Measurements from ENCODE around the gene SELE. TPM values are rescaled to one million over a fixed set of nuclear protein-coding genes. Genes with fewer than 3 reads are reported as not detected.

Gene SELE
- total RNA-seq, 1 experiment from 2014 or later = not detected

DNA sequence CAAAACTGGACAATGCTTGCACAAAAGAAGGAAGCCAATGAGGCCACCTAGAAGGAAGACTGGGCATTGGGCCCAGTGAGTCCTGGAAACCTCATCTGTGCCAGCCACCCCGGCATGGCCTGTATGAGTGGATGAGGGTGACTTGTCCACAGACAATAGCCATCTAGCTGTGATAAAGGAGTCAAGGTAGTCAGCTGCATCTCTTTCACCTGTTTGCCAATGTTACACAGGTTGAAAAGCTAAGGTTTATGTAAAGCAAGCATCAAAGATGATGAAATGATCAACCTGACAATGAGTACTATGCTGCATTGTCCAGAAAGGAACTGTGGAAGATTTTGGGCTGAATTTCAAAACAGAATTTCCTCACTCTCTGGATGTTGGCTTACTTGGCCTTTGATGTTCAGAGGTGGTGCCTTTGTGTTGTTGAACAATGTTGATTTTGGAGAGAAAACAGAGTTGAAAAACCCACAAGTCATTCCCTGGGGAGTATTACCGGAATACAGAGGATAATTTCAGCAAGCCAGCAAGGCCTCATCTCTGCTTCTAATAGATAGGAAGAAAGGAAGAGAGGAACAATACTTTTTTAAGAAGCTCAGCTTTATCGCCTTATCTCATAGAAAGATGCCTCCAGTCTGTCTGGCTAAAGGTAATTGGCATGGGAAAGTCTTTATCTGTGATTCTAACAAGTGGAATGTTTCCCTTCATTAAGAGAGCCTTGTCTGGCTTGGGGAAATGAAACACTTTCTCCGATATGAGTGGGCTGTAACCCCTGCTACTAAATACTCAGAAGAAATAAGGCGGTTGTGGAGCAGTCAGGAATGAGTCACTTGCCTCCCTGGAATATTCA, 11.4 kb upstream of the SELE start:
- Mint-ChIP-seq H3K36me3 (no peaks in the 10 kb centered on the region; the same call in 1 of the 2 replicates), H3K4me1 (peaks cover 25% of the 10 kb centered on the region), H3K9me3 (peaks cover 11% of the 10 kb centered on the region), H3K27me3 (ENCODE audit: low read depth) (peaks cover 22% of the 10 kb centered on the region), H3K4me3 (no peak overlapping the region), H3K27ac (no peak overlapping the region)
- ChIA-PET CTCF (no interaction called here), POLR2A (no interaction called here)
- ATAC-seq (no peak), DNase-seq (ENCODE audit: low spot score) (no peak)
- TF ChIP-seq PRDM15 (CRISPR knock-in tag; IDR thresholded peaks at IDR 0.05) (no peak), GABPB1 (CRISPR knock-in tag; IDR thresholded peaks at IDR 0.05) (peak; percentile 89), TEAD1 (CRISPR knock-in tag; IDR thresholded peaks at IDR 0.05) (no peak)

DNA sequence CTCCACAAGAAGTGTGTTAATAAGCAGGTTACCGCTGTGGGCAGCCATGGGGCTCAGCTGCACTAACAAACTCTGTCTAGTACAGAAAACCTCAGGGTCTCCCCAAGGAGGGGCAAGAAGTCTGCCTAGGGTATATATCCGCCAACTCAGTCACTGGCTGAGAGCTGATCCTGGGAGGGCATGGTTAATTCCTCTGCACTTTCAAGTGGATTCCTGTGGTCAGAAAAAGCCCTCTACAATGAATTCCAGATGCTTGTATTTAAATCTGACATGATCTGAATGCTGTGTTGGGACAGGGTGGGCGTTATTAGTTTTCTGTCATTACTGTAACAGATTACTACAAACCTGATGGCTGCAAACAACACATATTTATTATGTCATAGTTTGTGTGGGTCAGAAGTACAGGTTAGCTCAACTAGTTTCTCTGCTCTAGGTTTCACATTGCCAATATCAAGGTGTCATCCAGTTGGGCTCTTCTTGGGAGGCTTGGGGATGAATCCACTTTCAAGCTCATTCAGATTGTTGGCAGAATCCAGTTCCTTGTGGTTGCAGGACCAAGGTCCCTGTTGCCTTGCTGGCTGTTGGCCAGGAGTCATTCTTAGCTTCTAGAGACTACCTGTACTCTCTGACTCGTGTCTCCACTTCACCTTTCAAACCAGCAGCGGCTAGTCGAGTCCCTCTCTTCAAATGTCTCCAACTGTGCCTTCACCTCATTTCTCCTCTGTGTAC, 8.0 kb upstream of the SELE start:
- no peak overlapping the region for H3K4me3 Mint-ChIP-seq
- peaks cover 33% of the 10 kb centered on the region for H3K4me1 Mint-ChIP-seq
- no peak overlapping the region for H3K27ac Mint-ChIP-seq
- H3K36me3 Mint-ChIP-seq = no peaks in the 10 kb centered on the region; the same call in 1 of the 2 replicates
- ChIA-PET POLR2A (no interaction called here), CTCF (no interaction called here)
- DNase-seq (ENCODE audit: low spot score) (no peak), ATAC-seq (peak; percentile 42)
- peaks cover 11% of the 10 kb centered on the region for H3K9me3 Mint-ChIP-seq
- peaks cover 35% of the 10 kb centered on the region for H3K27me3 Mint-ChIP-seq (ENCODE audit: low read depth)
- no peak for TF ChIP-seq CREM (CRISPR knock-in tag; IDR thresholded peaks at IDR 0.05)
- TF ChIP-seq IRF2 (CRISPR knock-in tag; IDR thresholded peaks at IDR 0.05; ENCODE audit: borderline replicate concordance, low read depth) = no peak
- TF ChIP-seq ZNF423 (CRISPR knock-in tag; IDR thresholded peaks at IDR 0.05) = no peak
- TF ChIP-seq NR1H2 (CRISPR knock-in tag; IDR thresholded peaks at IDR 0.05) = no peak
- no peak for TF ChIP-seq MLX (CRISPR knock-in tag; IDR thresholded peaks at IDR 0.05)
- TF ChIP-seq RORB (CRISPR knock-in tag; IDR thresholded peaks at IDR 0.05) = no peak
- no peak for TF ChIP-seq ZNF263 (CRISPR knock-in tag; IDR thresholded peaks at IDR 0.05; ENCODE audit: low read depth)
- TF ChIP-seq, protein P1, sequence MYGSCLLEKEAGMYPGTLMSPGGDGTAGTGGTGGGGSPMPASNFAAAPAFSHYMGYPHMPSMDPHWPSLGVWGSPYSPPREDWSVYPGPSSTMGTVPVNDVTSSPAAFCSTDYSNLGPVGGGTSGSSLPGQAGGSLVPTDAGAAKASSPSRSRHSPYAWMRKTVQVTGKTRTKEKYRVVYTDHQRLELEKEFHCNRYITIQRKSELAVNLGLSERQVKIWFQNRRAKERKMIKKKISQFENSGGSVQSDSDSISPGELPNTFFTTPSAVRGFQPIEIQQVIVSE (CRISPR knock-in tag; IDR thresholded peaks at IDR 0.05; ENCODE audit: borderline replicate concordance) = no peak
- TF ChIP-seq, protein P2, sequence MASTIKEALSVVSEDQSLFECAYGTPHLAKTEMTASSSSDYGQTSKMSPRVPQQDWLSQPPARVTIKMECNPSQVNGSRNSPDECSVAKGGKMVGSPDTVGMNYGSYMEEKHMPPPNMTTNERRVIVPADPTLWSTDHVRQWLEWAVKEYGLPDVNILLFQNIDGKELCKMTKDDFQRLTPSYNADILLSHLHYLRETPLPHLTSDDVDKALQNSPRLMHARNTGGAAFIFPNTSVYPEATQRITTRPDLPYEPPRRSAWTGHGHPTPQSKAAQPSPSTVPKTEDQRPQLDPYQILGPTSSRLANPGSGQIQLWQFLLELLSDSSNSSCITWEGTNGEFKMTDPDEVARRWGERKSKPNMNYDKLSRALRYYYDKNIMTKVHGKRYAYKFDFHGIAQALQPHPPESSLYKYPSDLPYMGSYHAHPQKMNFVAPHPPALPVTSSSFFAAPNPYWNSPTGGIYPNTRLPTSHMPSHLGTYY (CRISPR knock-in tag; IDR thresholded peaks at IDR 0.05) = no peak
- TF ChIP-seq ZNF138 (CRISPR knock-in tag; conservative IDR thresholded peaks at IDR 0.05) = no peak
- TF ChIP-seq, protein P3, sequence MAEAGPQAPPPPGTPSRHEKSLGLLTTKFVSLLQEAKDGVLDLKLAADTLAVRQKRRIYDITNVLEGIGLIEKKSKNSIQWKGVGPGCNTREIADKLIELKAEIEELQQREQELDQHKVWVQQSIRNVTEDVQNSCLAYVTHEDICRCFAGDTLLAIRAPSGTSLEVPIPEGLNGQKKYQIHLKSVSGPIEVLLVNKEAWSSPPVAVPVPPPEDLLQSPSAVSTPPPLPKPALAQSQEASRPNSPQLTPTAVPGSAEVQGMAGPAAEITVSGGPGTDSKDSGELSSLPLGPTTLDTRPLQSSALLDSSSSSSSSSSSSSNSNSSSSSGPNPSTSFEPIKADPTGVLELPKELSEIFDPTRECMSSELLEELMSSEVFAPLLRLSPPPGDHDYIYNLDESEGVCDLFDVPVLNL (CRISPR knock-in tag; IDR thresholded peaks at IDR 0.05; ENCODE audit: borderline replicate concordance, low read depth) = no peak
- no peak for TF ChIP-seq FOXJ3 (CRISPR knock-in tag; IDR thresholded peaks at IDR 0.05; ENCODE audit: borderline replicate concordance)
- TF ChIP-seq, protein P4, sequence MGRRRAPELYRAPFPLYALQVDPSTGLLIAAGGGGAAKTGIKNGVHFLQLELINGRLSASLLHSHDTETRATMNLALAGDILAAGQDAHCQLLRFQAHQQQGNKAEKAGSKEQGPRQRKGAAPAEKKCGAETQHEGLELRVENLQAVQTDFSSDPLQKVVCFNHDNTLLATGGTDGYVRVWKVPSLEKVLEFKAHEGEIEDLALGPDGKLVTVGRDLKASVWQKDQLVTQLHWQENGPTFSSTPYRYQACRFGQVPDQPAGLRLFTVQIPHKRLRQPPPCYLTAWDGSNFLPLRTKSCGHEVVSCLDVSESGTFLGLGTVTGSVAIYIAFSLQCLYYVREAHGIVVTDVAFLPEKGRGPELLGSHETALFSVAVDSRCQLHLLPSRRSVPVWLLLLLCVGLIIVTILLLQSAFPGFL (CRISPR knock-in tag; IDR thresholded peaks at IDR 0.05; ENCODE audit: borderline replicate concordance) = no peak
- TF ChIP-seq ATF3 (CRISPR knock-in tag; conservative IDR thresholded peaks at IDR 0.05) = no peak
- TF ChIP-seq, protein P5, sequence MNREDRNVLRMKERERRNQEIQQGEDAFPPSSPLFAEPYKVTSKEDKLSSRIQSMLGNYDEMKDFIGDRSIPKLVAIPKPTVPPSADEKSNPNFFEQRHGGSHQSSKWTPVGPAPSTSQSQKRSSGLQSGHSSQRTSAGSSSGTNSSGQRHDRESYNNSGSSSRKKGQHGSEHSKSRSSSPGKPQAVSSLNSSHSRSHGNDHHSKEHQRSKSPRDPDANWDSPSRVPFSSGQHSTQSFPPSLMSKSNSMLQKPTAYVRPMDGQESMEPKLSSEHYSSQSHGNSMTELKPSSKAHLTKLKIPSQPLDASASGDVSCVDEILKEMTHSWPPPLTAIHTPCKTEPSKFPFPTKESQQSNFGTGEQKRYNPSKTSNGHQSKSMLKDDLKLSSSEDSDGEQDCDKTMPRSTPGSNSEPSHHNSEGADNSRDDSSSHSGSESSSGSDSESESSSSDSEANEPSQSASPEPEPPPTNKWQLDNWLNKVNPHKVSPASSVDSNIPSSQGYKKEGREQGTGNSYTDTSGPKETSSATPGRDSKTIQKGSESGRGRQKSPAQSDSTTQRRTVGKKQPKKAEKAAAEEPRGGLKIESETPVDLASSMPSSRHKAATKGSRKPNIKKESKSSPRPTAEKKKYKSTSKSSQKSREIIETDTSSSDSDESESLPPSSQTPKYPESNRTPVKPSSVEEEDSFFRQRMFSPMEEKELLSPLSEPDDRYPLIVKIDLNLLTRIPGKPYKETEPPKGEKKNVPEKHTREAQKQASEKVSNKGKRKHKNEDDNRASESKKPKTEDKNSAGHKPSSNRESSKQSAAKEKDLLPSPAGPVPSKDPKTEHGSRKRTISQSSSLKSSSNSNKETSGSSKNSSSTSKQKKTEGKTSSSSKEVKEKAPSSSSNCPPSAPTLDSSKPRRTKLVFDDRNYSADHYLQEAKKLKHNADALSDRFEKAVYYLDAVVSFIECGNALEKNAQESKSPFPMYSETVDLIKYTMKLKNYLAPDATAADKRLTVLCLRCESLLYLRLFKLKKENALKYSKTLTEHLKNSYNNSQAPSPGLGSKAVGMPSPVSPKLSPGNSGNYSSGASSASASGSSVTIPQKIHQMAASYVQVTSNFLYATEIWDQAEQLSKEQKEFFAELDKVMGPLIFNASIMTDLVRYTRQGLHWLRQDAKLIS (CRISPR knock-in tag; IDR thresholded peaks at IDR 0.05; ENCODE audit: borderline replicate concordance) = no peak
- no peak for TF ChIP-seq ZNF219 (CRISPR knock-in tag; IDR thresholded peaks at IDR 0.05; ENCODE audit: borderline replicate concordance)
